ENCODE results near the gene PDGFD.
A peak's percentile ranks its signal among the peaks of the same experiment; 100 is the strongest.

The PDGFD gene

DNA sequence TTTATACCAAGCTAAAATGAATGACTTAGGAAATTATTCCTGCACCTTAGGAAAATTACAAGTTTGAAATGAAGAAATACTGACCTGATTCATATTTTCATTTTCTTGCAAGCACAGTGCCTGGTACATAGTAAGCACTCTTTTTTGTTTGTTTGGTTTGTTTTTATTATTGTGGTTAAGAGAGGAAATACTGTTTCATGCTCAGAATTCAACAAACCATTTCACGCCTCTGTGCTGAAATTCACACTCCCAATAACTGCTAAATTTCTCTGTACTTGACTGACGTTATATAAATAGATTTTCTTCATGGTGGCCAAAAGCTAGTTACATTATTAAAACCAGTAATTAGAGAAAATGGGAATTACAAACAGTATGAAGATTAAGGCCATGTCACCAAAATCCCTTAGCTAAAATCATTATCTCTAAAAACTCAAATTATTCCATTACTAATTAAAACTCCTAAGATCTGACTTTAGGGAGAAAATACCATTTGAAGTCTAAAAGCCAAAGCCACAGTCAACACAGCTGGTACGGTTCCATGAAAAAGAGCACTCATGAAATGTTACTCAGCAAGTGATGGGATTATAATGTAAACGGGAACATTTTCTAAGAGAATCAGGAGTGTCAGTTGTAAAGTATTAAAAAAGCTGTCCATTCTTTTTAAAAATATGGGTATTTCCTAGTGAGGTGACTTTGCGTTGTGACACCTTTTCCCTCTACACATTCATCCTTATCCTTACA is 205.3 kb downstream of the PDGFD start:
- DNase-seq (ENCODE audit: low read depth in 2 of 2) = no peak

DNA sequence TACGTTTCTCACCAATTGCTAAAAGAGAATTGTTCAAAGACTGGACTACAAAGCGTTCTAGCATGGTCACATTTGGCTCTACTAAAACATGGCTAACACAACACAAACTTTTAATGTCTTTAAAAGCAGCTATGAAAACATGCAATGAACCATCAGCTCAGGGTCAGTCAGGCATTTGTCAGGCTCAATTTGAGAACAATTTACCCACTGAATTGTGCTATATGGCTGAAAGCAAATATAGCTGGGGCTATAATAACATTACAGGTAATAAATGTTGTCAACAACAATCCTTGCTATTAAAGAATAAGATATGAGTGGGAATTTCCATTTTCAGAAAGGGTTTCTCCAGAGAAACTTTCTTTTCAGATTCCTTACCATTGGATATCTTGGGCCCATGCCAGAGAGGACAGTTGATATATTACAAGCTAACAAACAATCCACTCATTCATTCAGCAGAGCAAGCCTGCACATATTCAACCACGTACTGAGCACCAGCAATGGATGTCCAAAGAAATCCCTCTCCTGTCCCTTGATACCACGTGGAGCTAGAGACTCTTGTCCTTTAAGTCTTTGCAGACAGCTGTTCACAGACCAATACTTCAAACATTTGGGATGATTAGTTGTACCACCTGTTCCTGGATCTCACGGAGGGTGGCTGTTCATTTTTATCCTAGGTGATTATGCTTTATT is 210.0 kb downstream of the PDGFD start:
- DNase-seq (ENCODE audit: low read depth in 2 of 2) = no peak

DNA sequence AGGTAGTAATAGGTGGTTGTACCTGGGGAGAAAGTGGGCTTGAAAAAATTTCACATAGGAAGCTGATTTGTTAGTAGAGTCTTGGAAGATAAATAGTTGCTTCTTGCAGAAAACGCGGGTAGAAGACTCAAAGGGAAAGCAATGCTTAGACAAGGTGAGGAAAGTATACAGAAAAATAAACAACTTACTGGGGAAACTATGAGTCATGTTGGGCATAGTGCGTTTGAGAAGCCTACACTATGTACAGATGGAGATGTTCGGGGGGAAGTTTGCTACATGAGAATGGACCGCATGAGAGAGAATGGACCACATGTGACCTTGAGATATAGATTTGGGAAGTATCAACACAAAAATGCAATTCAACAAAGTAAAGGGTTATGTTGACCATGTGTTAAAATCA is 214.2 kb downstream of the PDGFD start:
- DNase-seq (ENCODE audit: low read depth in 2 of 2) = no peak

DNA sequence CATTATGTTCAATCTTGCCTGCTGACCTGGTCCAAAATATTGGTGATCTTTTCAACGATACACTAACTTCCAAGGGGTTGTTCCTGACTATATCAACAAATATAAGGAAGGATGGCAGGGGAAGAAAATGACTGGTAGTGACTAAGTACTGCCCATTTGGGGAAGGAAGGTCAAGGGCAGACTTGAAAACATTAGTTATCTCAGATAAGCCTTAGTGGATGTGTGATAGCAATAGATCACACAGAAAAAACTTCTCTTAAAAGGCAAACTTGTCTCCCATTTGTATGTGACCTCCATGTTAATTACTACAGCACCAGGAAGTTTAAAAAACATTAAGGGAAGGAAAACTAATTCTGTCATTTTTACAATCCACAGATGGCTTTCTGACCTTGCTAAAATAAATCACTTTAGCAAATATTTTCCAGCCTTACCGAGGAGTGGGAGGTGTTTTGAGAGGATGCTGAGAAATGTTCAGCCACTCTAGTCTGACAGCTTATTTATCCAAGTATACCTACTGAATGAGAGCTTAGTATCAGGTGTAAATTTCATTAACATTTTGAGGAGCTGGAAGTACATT is 215.7 kb downstream of the PDGFD start:
- no peak for DNase-seq (ENCODE audit: low read depth in 2 of 2)

DNA sequence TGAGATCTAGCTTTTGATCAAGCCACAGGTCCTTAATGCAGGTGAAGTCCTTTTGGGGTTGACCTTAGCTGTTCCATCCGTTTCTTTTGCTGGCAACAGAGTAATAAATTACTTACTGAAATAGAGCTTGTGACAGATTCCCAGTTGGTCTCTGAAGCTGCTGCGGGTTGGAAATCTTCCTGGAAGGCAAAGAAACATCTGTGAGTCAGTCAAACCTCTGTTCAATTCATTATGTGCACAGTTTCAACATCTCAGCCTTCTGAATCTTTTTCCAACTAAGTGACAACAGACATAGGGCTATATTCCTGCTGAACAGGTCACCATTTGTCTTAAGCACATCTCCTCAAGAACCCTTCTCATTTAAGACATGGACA is 216.4 kb downstream of the PDGFD start:
- peak; percentile 78 to 79 for DNase-seq (ENCODE audit: low read depth in 2 of 2)

DNA sequence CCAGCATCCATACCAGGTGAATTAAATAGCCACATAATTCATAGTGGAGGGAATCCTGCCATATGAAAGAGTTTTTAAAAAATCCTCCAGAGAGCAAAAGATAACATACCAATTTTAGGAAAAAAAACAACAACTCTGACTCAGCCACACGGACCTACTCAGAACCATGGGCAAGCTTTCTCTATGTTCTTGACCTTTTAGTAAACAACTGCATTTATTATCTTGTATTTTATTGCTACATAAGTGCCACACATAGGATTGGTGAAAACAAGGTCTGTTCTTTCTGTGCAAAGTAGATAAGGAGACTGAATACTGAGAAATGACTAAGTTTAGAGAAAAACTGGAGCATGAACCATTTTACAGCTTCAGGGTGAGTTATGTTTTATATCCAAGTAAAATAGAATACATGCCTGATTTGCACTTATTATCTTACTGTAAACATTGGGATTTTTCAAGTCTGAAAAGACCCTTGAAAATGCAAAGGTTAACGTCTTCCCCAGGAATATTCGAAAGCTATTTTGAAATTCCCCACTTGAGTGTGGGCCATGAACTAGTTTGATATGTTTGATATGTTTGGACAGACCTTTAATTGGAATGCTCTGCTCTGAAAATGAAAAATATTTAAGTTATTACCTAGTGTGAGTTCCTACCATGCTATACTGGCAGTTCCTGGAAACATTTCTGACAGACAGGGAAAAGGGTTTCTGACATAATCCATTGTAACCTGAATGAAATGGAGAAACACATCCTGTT is 217.0 kb downstream of the PDGFD start:
- peak; percentile 76 to 77 for DNase-seq (ENCODE audit: low read depth in 2 of 2)

DNA sequence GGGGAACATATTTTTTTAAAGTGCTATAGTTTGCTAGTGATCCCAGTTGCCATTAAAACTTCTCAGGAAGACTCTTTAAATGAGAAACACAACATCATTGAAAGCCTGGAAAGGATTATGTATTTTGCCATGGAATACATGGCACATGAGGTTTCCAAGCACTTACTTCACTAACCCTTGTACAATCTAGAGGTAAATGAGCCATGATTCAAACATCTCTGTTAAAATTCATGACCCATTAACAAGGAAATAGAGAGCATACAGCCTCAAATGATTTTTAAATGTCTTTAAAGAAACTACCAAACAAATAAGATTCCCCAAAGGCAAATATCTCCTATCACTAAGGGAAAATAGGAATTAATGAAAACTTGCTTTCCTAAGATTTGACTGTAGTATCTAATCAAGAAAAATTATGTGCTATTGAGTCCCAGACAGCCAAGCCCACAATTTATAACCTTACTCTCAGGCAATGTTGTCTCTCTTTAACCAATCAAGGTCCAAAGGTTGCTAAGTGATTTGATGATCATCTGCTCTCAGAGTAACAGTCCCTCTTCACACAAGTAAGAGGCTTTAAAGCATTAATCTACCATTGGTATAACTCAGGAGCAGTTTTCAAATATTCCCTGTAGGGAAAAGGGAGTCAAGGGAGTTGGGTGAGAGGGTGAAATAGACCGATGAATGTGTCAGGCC is 219.6 kb downstream of the PDGFD start:
- DNase-seq (ENCODE audit: low read depth in 2 of 2) = no peak

DNA sequence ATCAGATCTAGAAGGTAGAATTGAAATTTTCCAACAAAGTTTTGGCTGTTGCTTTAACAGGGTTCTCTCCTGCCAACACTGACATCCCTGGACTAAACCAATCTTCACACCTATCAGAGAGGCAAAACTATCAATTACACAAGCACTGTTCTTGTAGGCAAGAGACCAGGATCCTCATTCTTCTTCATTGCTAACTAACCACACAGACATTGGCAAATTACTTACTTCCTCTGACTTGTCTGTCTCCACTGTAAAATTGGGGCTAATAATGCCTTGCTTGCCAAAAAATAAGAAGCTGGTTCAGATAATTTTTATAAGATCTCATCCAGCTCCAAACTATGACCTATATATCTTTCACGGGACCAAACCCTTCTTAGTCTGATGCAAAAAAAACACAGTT is 221.3 kb downstream of the PDGFD start:
- no peak for DNase-seq (ENCODE audit: low read depth in 2 of 2)

DNA sequence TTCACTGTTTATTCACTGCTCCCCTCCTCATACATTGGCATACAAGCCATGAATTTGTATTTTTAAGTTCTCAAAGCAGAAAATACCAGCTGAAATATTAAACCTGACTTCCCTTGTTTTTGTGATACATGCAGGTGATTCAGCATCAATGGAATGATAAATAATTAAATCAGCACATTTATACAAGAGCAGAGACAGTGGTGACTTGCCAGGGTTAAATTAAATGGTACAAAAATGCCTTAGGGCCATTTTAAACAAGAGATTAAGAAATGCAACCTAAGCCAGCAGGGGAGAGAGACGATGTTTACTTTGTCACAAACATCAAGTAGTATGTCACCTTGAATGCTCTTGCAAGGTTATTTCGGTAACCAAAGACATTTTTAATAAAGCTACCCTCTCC is 223.4 kb downstream of the PDGFD start:
- DNase-seq (ENCODE audit: low read depth in 2 of 2) = no peak

DNA sequence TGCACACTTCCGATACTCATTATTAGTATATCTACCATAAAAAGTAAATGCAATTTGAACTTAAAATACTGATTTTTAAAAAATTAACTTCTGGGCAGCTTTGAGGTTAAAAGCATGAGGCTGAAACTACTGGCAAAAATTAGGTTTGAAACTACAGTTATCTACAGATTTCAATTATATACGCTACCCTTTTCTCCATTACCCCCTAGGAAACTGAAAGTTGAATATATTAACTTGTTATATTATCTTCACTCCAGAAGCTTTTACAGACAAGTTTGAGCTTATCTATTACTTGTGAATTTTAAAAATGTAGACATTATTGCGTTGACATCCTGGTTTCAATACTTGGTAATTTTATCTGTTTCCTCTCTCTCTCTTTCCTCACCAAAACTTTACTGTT is 224.3 kb downstream of the PDGFD start:
- no peak for DNase-seq (ENCODE audit: low read depth in 2 of 2)

DNA sequence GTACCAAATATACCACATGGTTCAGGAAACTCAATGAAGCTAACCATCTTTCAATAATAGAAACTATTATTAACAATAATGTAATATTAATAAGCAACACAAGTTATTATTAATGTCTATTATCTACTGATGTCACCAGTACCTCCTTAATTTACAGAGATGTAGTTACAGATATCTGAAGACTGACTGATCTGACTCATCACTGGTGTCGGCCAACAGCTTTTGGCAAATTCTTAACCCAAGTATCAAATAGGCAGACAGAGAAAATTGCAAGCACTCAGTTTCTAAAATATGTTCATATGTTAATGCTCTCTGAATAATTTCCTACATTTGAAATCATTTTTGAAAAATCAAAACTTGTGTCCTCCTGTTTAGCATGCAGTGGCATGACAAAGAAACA is 227.9 kb downstream of the PDGFD start:
- no peak for DNase-seq (ENCODE audit: low read depth in 2 of 2)

DNA sequence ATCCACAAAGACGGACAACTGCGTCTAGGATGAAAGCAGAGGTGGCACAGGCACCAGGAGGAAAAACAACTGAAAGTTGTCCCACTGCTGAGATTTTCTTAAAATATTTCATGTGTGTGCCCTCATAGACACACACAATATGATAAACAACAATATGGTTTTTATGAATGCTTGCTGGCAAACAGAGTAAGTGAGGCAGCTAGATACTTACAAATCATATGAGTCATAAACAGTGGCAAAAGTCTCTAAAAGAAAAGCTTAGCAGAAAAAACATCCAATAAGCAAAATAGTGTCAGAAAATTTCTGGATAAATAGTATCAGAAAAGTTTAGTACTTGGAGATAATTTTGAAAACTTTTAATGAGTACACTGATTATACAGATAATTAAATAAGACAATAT is 228.7 kb downstream of the PDGFD start:
- DNase-seq (ENCODE audit: low read depth in 2 of 2) = no peak

DNA sequence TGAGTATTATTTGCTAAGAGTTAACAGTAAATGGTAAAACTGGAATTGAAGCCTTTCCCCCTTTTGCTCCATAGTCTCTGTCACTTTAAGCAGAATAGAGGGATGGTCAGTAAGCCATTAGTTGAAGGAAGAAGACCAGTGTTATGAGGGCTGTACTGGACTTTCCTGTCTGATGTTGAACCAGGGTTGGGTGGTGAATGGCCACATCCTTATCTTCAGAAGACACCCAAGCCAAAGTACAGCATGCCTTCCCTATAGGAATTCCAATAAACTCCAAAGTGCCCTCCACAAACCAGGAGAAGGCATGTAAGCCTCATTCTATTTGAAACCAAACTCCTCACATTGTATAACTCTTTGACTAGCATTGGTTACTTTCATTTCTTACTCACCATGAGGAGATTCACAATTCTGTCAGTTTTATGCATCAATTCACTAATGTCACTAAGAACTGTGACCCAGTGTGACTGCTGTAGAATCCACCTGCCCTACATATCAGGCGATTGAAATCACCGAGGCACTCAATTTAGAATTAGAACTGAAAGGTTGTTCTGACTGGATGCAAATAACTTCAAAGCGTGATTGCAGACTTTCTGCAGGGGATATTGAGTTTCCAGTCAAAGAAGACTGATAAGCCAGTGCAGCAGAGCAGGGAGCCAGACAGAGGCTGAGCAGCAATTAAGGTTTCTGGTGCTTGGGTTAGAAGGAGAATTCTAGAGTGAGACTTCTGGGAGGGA is 234.6 kb downstream of the PDGFD start:
- no peak for DNase-seq (ENCODE audit: low read depth in 2 of 2)

DNA sequence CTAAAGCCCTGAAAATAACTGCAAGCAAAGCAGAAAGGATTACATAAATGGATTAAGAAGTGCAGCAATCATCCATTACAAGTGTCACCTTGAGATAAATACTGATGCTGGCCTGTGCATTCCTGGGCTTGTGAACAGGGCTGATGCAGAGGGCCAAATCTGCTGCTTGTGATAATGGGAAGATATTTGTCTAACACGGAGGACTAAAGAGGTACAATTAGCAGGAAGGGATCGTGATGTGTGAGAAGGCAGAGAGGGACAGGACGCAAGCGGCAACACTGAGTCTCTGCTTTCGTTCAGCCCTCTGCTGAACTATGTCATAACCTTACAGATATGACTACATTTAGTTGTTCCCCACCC is 235.2 kb downstream of the PDGFD start:
- DNase-seq (ENCODE audit: low read depth in 2 of 2) = no peak

DNA sequence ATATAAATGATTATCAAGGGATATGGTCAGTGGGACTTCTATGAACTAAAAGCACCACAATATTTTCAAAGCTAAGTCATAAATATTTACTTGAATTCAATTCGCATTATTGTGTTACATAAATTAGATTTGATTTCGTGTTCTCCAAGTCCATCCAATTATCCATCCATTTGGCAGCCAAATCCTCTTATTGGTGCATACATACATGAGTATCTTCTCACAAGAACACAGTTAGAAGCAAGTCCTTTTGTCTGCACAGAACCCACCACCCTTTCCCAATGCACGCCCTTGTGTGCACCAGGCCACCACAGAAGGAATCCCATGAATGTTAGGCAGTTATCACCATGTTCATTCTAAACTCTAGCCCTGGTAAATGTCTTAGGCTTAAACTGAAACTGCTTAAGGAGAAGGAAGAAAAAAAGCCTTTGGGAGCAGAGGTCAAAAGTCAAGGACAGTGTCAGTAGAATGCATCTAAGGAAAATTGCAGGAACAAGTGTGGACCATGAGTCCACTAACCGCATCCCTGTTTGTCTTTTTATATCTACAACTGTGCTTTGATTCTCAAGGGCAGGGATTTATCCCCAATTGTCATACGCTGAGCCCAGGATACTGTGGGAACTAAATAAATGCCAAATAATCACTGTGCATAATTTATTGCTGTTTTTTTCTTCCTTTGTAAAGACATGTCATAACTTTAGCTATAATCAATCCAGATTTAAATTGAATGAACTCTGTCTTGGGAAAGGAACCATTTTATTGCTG is 235.7 kb downstream of the PDGFD start:
- DNase-seq (ENCODE audit: low read depth in 2 of 2) = no peak

DNA sequence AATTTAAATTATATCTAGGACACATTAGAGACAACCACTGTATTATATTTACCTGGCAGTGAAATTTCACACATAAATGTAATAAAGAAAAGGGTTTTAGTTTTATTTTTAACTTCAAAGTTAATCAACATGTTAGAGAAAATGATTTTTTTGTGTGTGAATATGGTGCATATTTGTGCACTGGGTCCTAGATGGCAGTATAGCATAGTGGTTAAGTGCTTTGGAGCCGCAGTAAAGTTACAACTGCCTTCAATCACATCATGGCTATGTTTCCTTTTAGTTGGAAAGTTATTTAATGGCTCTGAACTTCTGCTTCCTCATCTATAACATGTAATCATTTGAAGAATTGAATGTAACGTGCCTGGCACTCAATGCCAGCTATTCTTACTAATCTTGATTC is 236.4 kb downstream of the PDGFD start:
- no peak for DNase-seq (ENCODE audit: low read depth in 2 of 2)

DNA sequence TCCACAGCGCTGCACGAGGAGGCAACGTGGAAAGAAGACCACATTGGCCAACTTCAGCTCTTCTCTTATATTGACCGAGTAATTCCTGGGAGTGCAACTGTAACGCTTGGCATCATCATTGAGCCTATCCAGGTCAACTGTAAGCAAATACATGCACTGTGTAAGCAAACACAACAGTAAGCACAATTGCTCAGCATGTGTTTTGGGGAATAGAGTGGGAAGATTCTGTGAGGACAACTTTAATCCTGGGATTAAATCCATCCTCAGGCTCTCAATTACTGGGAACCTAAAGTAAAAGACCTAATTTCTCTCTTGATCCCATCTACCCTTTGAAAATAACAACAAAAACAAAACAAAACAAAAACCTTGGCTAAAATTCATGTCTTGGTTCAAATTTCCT is 237.0 kb downstream of the PDGFD start:
- DNase-seq (ENCODE audit: low read depth in 2 of 2) = no peak

DNA sequence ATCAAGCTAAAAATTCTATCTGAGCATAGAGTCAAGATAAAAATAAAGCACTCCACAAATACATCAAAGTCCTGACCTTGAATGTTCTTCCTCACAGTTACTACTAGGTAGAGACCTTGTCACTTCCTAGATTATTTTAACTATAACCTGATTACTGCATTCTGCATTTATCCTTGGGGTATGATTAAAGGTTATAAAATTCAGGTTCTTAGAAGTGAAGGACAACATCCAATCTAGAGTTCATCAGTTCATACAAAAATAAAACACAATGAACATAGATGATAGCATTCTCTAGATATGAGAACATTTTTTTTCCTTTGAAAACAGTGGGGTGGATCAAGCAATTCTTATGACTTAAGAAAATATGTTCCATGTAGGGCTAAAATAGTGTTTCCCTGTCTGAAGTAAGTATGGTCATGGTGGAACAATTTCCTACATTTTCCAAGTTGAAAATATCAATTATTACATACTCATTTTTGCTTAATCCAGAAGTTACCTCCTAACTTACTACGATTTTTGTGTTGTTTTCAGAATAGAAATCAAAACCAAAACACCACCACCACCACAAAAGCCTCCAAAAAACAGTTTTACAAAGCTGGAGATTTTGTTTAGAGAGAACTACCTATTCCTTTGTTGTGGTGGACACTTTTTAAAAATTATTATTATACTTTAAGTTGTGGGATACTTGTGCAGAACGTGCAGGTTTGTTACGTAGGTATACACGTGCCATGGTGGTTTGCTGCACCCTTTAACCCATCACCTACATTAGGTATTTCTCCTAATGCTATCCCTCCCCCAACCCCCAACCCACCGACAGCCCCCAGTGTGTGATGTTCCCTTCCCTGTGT is 239.6 kb downstream of the PDGFD start:
- no peak for DNase-seq (ENCODE audit: low read depth in 2 of 2)

DNA sequence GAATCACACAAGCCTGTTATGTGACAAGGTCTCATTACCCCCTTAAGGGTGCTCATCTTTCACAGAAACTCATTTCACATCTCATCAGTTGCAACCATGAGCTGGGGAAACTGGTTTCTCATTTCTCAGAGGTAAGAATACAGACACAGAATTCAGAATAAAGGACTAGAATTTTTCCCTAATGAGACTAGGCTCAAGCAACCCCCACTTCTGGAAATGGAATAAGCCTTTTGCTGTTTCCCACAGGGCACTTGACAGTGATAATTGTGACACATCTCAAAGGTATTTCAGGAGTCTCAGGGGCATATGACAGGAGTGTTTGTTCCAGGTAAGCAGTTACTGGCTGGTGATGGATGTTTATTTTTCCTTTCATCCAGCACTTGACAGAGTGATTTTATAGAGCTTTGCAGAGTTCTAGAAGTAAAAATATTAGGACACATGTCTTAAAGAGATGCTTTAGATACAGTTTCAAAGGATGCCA is 240.5 kb downstream of the PDGFD start:
- peak in 1 of 2 experiments; percentile 35 for DNase-seq (ENCODE audit: low read depth in 2 of 2)

DNA sequence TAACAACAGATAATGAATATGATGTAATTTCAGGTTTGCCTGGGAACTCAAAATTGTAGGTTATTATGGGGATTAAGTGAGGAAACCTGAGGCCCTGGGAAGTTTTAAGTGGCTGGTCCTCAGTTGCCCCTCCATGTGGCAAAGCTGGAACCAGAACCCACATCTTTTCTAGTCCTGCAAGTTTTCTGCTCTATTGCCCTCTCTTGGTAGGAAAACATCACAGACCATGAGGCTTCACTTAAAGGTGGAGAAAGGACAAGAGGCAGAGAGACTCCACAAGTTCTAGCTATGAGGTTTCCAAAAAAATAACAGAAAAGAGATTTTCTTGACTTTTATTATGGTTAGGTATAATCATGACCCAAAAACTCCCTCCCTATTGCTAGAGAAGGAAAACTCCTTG is 243.0 kb downstream of the PDGFD start:
- no peak for DNase-seq (ENCODE audit: low read depth in 2 of 2)

Measured in fibroblast of skin of left quadriceps (primary cell).